Astrocyte (in vitro differentiated cells and primary cell): ENCODE data around the gene FOXE3. TPM values are rescaled to one million over a fixed set of nuclear protein-coding genes. Genes with fewer than 3 reads are reported as not detected.

ENCODE experiments used
- DNase-seq: peaks from one replicate; pipeline ENCODE4 v3.0.0-alpha.2; 2010; ENCODE audit warnings: low read depth
- FAIRE-seq: peaks from 2 replicates; lab custom pipeline; 2011; peaks lifted over from hg19 to GRCh38; lab: Jason Lieb, UNC
- H2AFZ ChIP-seq: 2 replicates; pipeline ENCODE4 v1.6.0; 2012; ENCODE audit warnings: low read depth, low read length, inconsistent platforms
- H3K27ac ChIP-seq: 2 replicates; pipeline ENCODE4 v1.5.1; 2011; ENCODE audit warnings: low read depth, low read length, inconsistent platforms
- H3K27me3 ChIP-seq: 2 replicates; pipeline ENCODE4 v1.6.0; 2011; ENCODE audit warnings: low read length, inconsistent platforms; ENCODE audit not compliant: insufficient read depth
- H3K36me3 ChIP-seq: 2 replicates; pipeline ENCODE4 v1.5.1; 2011; ENCODE audit warnings: low read length, inconsistent platforms; ENCODE audit not compliant: insufficient read depth
- H3K4me1 ChIP-seq: 2 replicates; pipeline ENCODE4 v1.5.1; 2011; ENCODE audit warnings: low read length, inconsistent platforms; ENCODE audit not compliant: insufficient read depth
- H3K4me2 ChIP-seq: 2 replicates; pipeline ENCODE4 v1.6.0; 2012; ENCODE audit warnings: low read length, inconsistent platforms
- H3K4me3 ChIP-seq: 2 replicates; pipeline ENCODE4 v1.5.1; 2011; ENCODE audit warnings: low read depth, mild to moderate bottlenecking, low read length, inconsistent platforms; ENCODE audit not compliant: insufficient read depth
- H3K79me2 ChIP-seq: 2 replicates; pipeline ENCODE4 v1.6.0; 2012; ENCODE audit warnings: mild to moderate bottlenecking, low read length, inconsistent platforms; ENCODE audit not compliant: insufficient read depth
- H3K9ac ChIP-seq: 2 replicates; pipeline ENCODE4 v1.6.0; 2012; ENCODE audit warnings: mild to moderate bottlenecking, low read length, inconsistent platforms
- H3K9me3 ChIP-seq: 2 replicates; pipeline ENCODE4 v1.5.1; 2012; ENCODE audit warnings: low read depth, mild to moderate bottlenecking, low read length, inconsistent platforms; ENCODE audit not compliant: insufficient read depth
- H4K20me1 ChIP-seq: 2 replicates; pipeline ENCODE4 v1.6.0; 2012; ENCODE audit warnings: low read length, inconsistent platforms; ENCODE audit not compliant: insufficient read depth
- H3K27ac Mint-ChIP-seq: one replicate; pipeline ENCODE4 v1.8.0; 2021; ENCODE audit warnings: mild to moderate bottlenecking, mixed read lengths; ENCODE audit not compliant: unreplicated experiment
- H3K27me3 Mint-ChIP-seq: one replicate; pipeline ENCODE4 v1.8.0; 2021; ENCODE audit warnings: low read depth, mixed read lengths; ENCODE audit not compliant: unreplicated experiment
- H3K36me3 Mint-ChIP-seq: one replicate; pipeline ENCODE4 v1.8.0; 2021; ENCODE audit warnings: low read depth, mixed read lengths; ENCODE audit not compliant: unreplicated experiment
- H3K4me1 Mint-ChIP-seq: one replicate; pipeline ENCODE4 v1.8.0; 2021; ENCODE audit warnings: low read depth, mixed read lengths; ENCODE audit not compliant: unreplicated experiment
- H3K4me3 Mint-ChIP-seq: one replicate; pipeline ENCODE4 v1.8.0; 2021; ENCODE audit warnings: mild to moderate bottlenecking, moderate library complexity, mixed read lengths; ENCODE audit not compliant: unreplicated experiment
- H3K9me3 Mint-ChIP-seq: one replicate; pipeline ENCODE4 v1.8.0; 2021; ENCODE audit warnings: mild to moderate bottlenecking, mixed read lengths; ENCODE audit not compliant: unreplicated experiment
- CTCF ChIP-seq: IDR thresholded peaks from 2 replicates; pipeline ENCODE4 v1.5.1; 2011; ENCODE audit warnings: low read depth, mild to moderate bottlenecking, inconsistent platforms, low read length, moderate library complexity; ENCODE audit not compliant: insufficient read depth
- EZH2 ChIP-seq: IDR thresholded peaks from 2 replicates; pipeline ENCODE4 v1.6.1; 2012; ENCODE audit warnings: mild to moderate bottlenecking, low read length, inconsistent platforms; ENCODE audit not compliant: insufficient read depth
- total RNA-seq: library from RNA; stranded (reverse); gene quantifications from 2 replicates; pipeline ENCODE4 v1.2.1, GENCODE V29; 2021

Gene FOXE3
- total RNA-seq, 1 donor from 2014 or later: 0.14 TPM

GRCh38 chr1:47433477-47434050, 17.5 kb downstream of the FOXE3 start:
- Mint-ChIP-seq H3K36me3 (peaks cover 3% of the 10 kb centered on the region), H3K4me3 (peak overlapping the region; percentile 71), H3K9me3 (peaks cover 10% of the 10 kb centered on the region), H3K27me3 (peaks cover 72% of the 10 kb centered on the region), H3K27ac (no peak overlapping the region), H3K4me1 (peaks cover 12% of the 10 kb centered on the region)
- H4K20me1 ChIP-seq: peaks cover 27% of the 10 kb centered on the region
- H3K27ac ChIP-seq: no peak overlapping the region
- H3K4me3 ChIP-seq: no peak overlapping the region
- H3K27me3 ChIP-seq: peaks cover 64% of the 10 kb centered on the region
- H3K4me2 ChIP-seq: peak overlapping the region; percentile 69
- FAIRE-seq (no peak), DNase-seq (no peak)
- no peak overlapping the region for H3K9ac ChIP-seq
- no peaks in the 10 kb centered on the region for H3K9me3 ChIP-seq
- H3K4me1 ChIP-seq: peaks cover 18% of the 10 kb centered on the region
- H3K36me3 ChIP-seq: no peaks in the 10 kb centered on the region
- H3K79me2 ChIP-seq: no peaks in the 10 kb centered on the region
- peak overlapping the region; percentile 32 for H2AFZ ChIP-seq
- no peak for TF ChIP-seq EZH2
- no peak for TF ChIP-seq CTCF

- Histone ChIP-seq H3K9me3 (no peaks in the 10 kb centered on the region), H3K79me2 (no peaks in the 10 kb centered on the region), H4K20me1 (peaks cover 27% of the 10 kb centered on the region), H3K4me1 (peaks cover 18% of the 10 kb centered on the region), H3K4me3 (no peak overlapping the region), H3K9ac (no peak overlapping the region), H3K36me3 (no peaks in the 10 kb centered on the region), H3K4me2 (peak overlapping the region; percentile 69), H2AFZ (peak overlapping the region; percentile 32), H3K27me3 (peaks cover 62% of the 10 kb centered on the region), H3K27ac (no peak overlapping the region)
- Mint-ChIP-seq H3K27ac (no peak overlapping the region), H3K27me3 (peaks cover 65% of the 10 kb centered on the region), H3K4me1 (peaks cover 12% of the 10 kb centered on the region), H3K4me3 (peak overlapping the region; percentile 71), H3K9me3 (peaks cover 10% of the 10 kb centered on the region), H3K36me3 (peaks cover 3% of the 10 kb centered on the region)
- DNase-seq (peak; percentile 34), FAIRE-seq (no peak)
- TF ChIP-seq EZH2 (peak; percentile 84), CTCF (no peak)
Measured at GRCh38 chr1:47434051-47434842, 18.2 kb downstream of the FOXE3 start.
